ENCODE results near the gene LCN12.
A peak's percentile ranks its signal among the peaks of the same experiment; 100 is the strongest.

LCN12 gene

GRCh38 chr9:136945333-136946227, 6.5 kb upstream of the LCN12 start:
- no peak for DNase-seq

- no peak for DNase-seq
Observed at GRCh38 chr9:136946228-136947027, 5.6 kb upstream of the LCN12 start.

GRCh38 chr9:136947028-136947891, 4.8 kb upstream of the LCN12 start:
- no peak for DNase-seq

GRCh38 chr9:136947955-136948510, 4.0 kb upstream of the LCN12 start:
- DNase-seq = no peak

GRCh38 chr9:136949239-136949816, 2.7 kb upstream of the LCN12 start:
- DNase-seq = no peak

GRCh38 chr9:136949817-136950655, 2.0 kb upstream of the LCN12 start:
- DNase-seq = peak; percentile 96

- DNase-seq = no peak
Observed at GRCh38 chr9:136950656-136951276, 1.3 kb upstream of the LCN12 start.

GRCh38 chr9:136952321-136952850, 313 bp downstream of the LCN12 start:
- no peak for DNase-seq

- DNase-seq = no peak
Observed at GRCh38 chr9:136952876-136953770, 1.1 kb downstream of the LCN12 start.

GRCh38 chr9:136953771-136954269, 1.7 kb downstream of the LCN12 start:
- DNase-seq = no peak

- no peak for DNase-seq
Observed at GRCh38 chr9:136954270-136955083, 2.4 kb downstream of the LCN12 start.

- DNase-seq = no peak
Observed at GRCh38 chr9:136955202-136955942, 3.3 kb downstream of the LCN12 start.

GRCh38 chr9:136955943-136956335, 3.9 kb downstream of the LCN12 start:
- DNase-seq = no peak

- no peak for DNase-seq
Observed at GRCh38 chr9:136956604-136957003, 4.5 kb downstream of the LCN12 start.

- no peak for DNase-seq
Observed at GRCh38 chr9:136957461-136957860, 5.4 kb downstream of the LCN12 start.

GRCh38 chr9:136957901-136958300, 5.8 kb downstream of the LCN12 start:
- no peak for DNase-seq

- no peak for DNase-seq
Observed at GRCh38 chr9:136958473-136958872, 6.4 kb downstream of the LCN12 start.

Data from effector CD8-positive, alpha-beta T cell (primary cell).